SH-SY5Y (cell line): ENCODE data around the gene S100A13.
A peak's percentile ranks its signal among the peaks of the same experiment; 100 is the strongest.

Experiments used
- GATA2 ChIP-seq: IDR thresholded peaks from 2 replicates; pipeline ENCODE4 v1.6.1; 2011; ENCODE audit warnings: mild to moderate bottlenecking, low read depth, low read length
- GATA3 ChIP-seq: IDR thresholded peaks from 2 replicates; pipeline ENCODE4 v1.6.1; 2011; ENCODE audit warnings: low read depth, mild to moderate bottlenecking, low read length, moderate library complexity

DNA sequence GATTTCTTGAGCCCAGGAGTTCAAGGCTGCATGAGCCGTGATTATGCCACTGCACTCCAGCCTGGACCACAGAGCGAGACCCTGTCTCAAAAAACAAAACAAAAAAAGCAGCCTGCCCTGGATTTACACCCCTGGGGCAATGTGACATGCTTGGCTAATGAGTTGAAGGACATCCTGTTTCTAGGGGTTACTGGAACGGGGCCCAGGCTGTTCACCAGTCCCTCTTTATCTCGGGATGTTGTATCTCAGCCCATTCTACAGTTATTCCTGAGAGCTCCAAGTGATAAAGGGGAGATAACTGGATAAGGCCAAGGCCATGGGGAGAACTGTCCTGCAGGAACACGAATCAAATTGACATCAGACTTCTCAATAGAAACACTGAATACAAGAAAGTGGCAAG, 40.0 kb downstream of the S100A13 start:
- TF ChIP-seq GATA2, result peak; percentile 69; the same call in 1 of the 2 replicates
- 0 out of 2 replicates have a peak, but pooled peaks have one; percentile 29 for TF ChIP-seq GATA3
